Mesendoderm (in vitro differentiated cells): ENCODE measurements around the gene TMEM240.

Source experiments
- DNase-seq: peaks from one replicate; pipeline ENCODE4 v3.0.0; 2013
- H2AK5ac ChIP-seq: 2 replicates; pipeline ENCODE4 v1.6.1; 2013; ENCODE audit warnings: low read length, inconsistent platforms
- H2BK120ac ChIP-seq: 2 replicates; pipeline ENCODE4 v1.6.1; 2013; ENCODE audit warnings: low read depth, mild to moderate bottlenecking, low read length, moderate library complexity, mixed read lengths
- H2BK15ac ChIP-seq: replicated peaks from 2 replicates; pipeline ENCODE4 v1.6.1; 2013; ENCODE audit warnings: low read depth, mild to moderate bottlenecking, moderate library complexity
- H2BK5ac ChIP-seq: 2 replicates; pipeline ENCODE4 v1.6.1; 2013; ENCODE audit warnings: low read length, inconsistent platforms
- H3K18ac ChIP-seq: 2 replicates; pipeline ENCODE4 v1.6.1; 2013; ENCODE audit warnings: mild to moderate bottlenecking, low read length, mixed read lengths
- H3K23ac ChIP-seq: one replicate; pipeline ENCODE4 v1.6.1; 2013; ENCODE audit warnings: low read length
- H3K27ac ChIP-seq: 2 replicates; pipeline ENCODE4 v1.5.1; 2013; ENCODE audit warnings: low read depth, mild to moderate bottlenecking, inconsistent platforms, low read length, moderate library complexity
- H3K27me3 ChIP-seq: 2 replicates; pipeline ENCODE4 v1.6.1; 2013; ENCODE audit warnings: low read length, control low read depth, mild to moderate bottlenecking, inconsistent platforms; ENCODE audit not compliant: insufficient read depth, poor library complexity
- H3K36me3 ChIP-seq: 2 replicates; pipeline ENCODE4 v1.6.1; 2013; ENCODE audit warnings: low read length, inconsistent platforms; ENCODE audit not compliant: control insufficient read depth, insufficient read depth
- H3K4ac ChIP-seq: one replicate; pipeline ENCODE4 v1.6.1; 2013; ENCODE audit warnings: low read depth, mild to moderate bottlenecking, low read length, moderate library complexity
- H3K4me1 ChIP-seq: 2 replicates; pipeline ENCODE4 v1.6.1; 2013; ENCODE audit warnings: low read depth, low read length, inconsistent platforms; ENCODE audit not compliant: control insufficient read depth
- H3K4me2 ChIP-seq: 2 replicates; pipeline ENCODE4 v1.6.1; 2013; ENCODE audit warnings: low read length
- H3K4me3 ChIP-seq: 2 replicates; pipeline ENCODE4 v1.5.1; 2013; ENCODE audit warnings: mild to moderate bottlenecking, low read length
- H3K56ac ChIP-seq: one replicate; pipeline ENCODE4 v1.6.1; 2013; ENCODE audit warnings: low read length
- H3K79me1 ChIP-seq: 2 replicates; pipeline ENCODE4 v1.6.1; 2013; ENCODE audit warnings: low read length, inconsistent platforms
- H3K79me2 ChIP-seq: 2 replicates; pipeline ENCODE4 v1.6.1; 2013; ENCODE audit warnings: mild to moderate bottlenecking, low read length; ENCODE audit not compliant: control insufficient read depth, insufficient read depth
- H3K9ac ChIP-seq: 2 replicates; pipeline ENCODE4 v1.6.1; 2013; ENCODE audit warnings: low read length, inconsistent platforms
- H4K5ac ChIP-seq: one replicate; pipeline ENCODE4 v1.6.1; 2013; ENCODE audit warnings: low read length
- H4K8ac ChIP-seq: one replicate; pipeline ENCODE4 v1.6.1; 2013; ENCODE audit warnings: low read depth, mild to moderate bottlenecking, control low read depth, low read length, moderate library complexity
- WGBS: extraction: QIAGEN DNeasy Blood & Tissue Kit; methylation state at CpG from one replicate; pipeline ENCODE4 v1.1.7; 2013; ENCODE audit warnings: low lambda C conversion rate, missing lambda C conversion rate; ENCODE audit not compliant: insufficient coverage; ENCODE audit errors: extremely low coverage; 5-methylcytosine and 5-hydroxymethylcytosine counted together

Gene TMEM240

DNA sequence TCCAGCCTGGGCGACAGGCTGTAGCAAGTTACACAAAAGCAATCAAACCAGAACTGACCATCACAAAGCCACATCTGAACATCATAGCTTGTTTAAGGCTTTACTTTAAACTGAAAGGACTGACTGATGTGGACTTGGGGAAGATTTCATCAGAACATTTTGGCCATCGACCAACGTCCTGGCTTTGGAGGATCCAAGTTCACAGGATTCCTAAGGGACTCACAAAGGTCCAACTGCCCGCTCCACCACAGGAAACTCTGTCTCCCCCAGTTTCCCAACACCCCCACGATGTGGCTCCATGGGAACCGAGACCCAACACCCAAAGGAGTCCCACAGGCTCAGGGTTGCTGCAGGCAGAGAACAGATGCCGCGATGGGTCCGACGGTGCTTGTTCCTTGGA, 24.9 kb upstream of the TMEM240 start:
- H2BK120ac ChIP-seq = no peak overlapping the region
- no peak overlapping the region for H4K8ac ChIP-seq
- no peak overlapping the region for H4K5ac ChIP-seq
- peaks cover 61% of the 10 kb centered on the region for H3K79me2 ChIP-seq
- no peak overlapping the region for H3K56ac ChIP-seq
- no CpG with 5 or more reads among the region's 10 CpGs for WGBS
- H3K27ac ChIP-seq = no peak overlapping the region
- no peak overlapping the region for H3K4ac ChIP-seq
- H3K79me1 ChIP-seq = peaks cover 25% of the 10 kb centered on the region
- H3K4me3 ChIP-seq = no peak overlapping the region
- DNase-seq = no peak
- H3K27me3 ChIP-seq = no peaks in the 10 kb centered on the region
- no peak overlapping the region for H2BK15ac ChIP-seq
- H3K4me2 ChIP-seq = no peak overlapping the region
- no peaks in the 10 kb centered on the region for H3K4me1 ChIP-seq
- no peak overlapping the region for H3K23ac ChIP-seq
- no peak overlapping the region for H3K9ac ChIP-seq
- no peak overlapping the region for H2BK5ac ChIP-seq
- no peak overlapping the region for H2AK5ac ChIP-seq
- peaks cover 17% of the 10 kb centered on the region for H3K36me3 ChIP-seq
- no peak overlapping the region for H3K18ac ChIP-seq

DNA sequence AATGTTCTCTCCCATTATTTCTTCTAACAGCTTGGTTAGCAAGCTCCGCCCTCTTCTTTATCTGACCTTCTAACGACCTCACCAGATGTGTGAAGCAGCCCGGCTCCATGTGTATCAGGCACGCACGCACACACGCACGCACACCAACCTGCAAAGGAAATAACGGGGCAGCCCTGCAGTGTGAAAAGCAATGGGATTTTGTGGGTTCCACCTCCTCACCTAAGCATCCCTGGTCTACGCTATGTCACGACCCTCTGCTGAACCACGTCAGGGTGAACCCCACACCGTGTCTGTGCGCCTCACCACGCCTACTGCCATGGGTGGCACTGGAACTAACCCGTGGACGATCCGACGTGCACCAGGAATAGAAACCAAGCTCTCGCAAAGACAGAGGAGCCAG, 23.8 kb upstream of the TMEM240 start:
- H2AK5ac ChIP-seq = no peak overlapping the region
- H3K79me1 ChIP-seq = peaks cover 23% of the 10 kb centered on the region
- no peak overlapping the region for H2BK120ac ChIP-seq
- no peak overlapping the region for H3K9ac ChIP-seq
- no peak overlapping the region for H4K5ac ChIP-seq
- no peak overlapping the region for H3K23ac ChIP-seq
- no CpG with 5 or more reads among the region's 19 CpGs for WGBS
- H3K36me3 ChIP-seq = peaks cover 17% of the 10 kb centered on the region
- H2BK5ac ChIP-seq = no peak overlapping the region
- no peak overlapping the region for H3K4ac ChIP-seq
- H3K4me2 ChIP-seq = no peak overlapping the region
- DNase-seq = no peak
- H3K27ac ChIP-seq = no peak overlapping the region
- H3K56ac ChIP-seq = no peak overlapping the region
- H3K18ac ChIP-seq = no peak overlapping the region
- peaks cover 50% of the 10 kb centered on the region for H3K79me2 ChIP-seq
- H4K8ac ChIP-seq = no peak overlapping the region
- H3K27me3 ChIP-seq = no peaks in the 10 kb centered on the region
- H2BK15ac ChIP-seq = no peak overlapping the region
- H3K4me3 ChIP-seq = no peak overlapping the region
- no peaks in the 10 kb centered on the region for H3K4me1 ChIP-seq

DNA sequence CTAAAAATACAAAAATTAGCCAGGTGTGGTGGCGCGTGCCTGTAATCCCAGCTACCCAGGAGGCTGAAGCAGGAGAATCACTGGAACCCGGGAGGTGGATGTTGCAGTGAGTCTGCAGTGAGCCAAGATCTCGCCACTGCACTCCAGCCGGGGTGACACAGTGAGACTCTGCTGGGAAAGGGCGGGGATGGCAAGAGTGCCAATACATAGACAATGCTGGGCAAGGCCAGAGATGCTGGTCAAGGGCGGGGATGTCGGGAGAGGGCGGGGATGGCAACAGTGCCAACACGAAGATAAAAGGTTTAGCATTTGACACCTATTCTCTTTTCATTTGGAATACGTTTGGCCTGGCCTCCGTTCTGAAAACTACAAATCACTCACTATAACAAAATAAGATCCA, 23.3 kb upstream of the TMEM240 start:
- DNase-seq = no peak
- WGBS = no CpG with 5 or more reads among the region's 12 CpGs

DNA sequence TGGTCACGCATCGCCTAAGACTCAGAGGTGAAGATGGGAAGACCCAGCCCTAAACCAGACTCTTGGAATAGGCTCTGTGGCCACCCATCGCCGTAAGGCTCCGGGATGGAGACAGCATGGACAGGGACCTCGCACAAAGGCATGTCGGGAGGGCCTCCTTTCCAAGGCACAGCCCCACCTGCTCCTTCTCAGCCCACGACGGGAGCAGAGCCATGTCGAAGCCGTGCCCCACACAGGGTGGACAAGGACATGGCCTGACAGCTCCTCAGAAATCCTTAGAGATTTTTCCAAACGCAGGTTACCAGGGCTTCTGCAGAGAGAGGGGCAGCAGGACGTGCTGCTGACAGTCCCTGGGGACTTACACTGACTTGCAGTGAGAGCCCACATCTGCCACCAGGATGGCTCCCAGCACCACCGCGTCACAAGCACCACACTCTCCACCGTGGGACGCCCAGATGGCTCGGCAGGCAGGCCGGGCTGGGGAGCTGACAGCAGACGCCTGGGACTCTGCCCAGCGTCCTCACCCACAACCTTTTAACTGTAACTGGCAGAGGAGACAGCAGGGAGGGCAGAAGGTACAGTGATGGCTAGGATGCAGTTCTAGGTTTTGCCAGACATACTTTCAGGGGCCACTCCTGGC, 22.3 kb upstream of the TMEM240 start:
- Histone ChIP-seq H4K5ac (no peak overlapping the region), H3K27me3 (no peaks in the 10 kb centered on the region), H3K4me1 (no peaks in the 10 kb centered on the region), H3K79me2 (peaks cover 37% of the 10 kb centered on the region), H3K9ac (no peak overlapping the region), H3K36me3 (peaks cover 17% of the 10 kb centered on the region), H3K79me1 (peaks cover 25% of the 10 kb centered on the region), H2AK5ac (no peak overlapping the region), H3K56ac (no peak overlapping the region), H3K4ac (no peak overlapping the region), H3K27ac (no peak overlapping the region), H3K18ac (no peak overlapping the region), H2BK120ac (no peak overlapping the region), H3K4me2 (no peak overlapping the region), H2BK5ac (no peak overlapping the region), H3K23ac (no peak overlapping the region), H4K8ac (no peak overlapping the region), H3K4me3 (no peak overlapping the region), H2BK15ac (no peak overlapping the region)
- no peak for DNase-seq
- WGBS = no CpG with 5 or more reads among the region's 21 CpGs

More for the DNA sequence above, 23.3 kb upstream of the TMEM240 start:
- Histone ChIP-seq H3K27ac (no peak overlapping the region), H4K8ac (no peak overlapping the region), H3K36me3 (peaks cover 17% of the 10 kb centered on the region), H4K5ac (no peak overlapping the region), H3K18ac (no peak overlapping the region), H3K4ac (no peak overlapping the region), H2BK120ac (no peak overlapping the region), H3K79me2 (peaks cover 47% of the 10 kb centered on the region), H3K79me1 (peaks cover 23% of the 10 kb centered on the region), H3K9ac (no peak overlapping the region), H3K4me1 (no peaks in the 10 kb centered on the region), H3K4me3 (no peak overlapping the region), H2BK5ac (no peak overlapping the region), H2AK5ac (no peak overlapping the region), H3K27me3 (no peaks in the 10 kb centered on the region), H3K56ac (no peak overlapping the region), H2BK15ac (no peak overlapping the region), H3K23ac (no peak overlapping the region), H3K4me2 (no peak overlapping the region)

DNA sequence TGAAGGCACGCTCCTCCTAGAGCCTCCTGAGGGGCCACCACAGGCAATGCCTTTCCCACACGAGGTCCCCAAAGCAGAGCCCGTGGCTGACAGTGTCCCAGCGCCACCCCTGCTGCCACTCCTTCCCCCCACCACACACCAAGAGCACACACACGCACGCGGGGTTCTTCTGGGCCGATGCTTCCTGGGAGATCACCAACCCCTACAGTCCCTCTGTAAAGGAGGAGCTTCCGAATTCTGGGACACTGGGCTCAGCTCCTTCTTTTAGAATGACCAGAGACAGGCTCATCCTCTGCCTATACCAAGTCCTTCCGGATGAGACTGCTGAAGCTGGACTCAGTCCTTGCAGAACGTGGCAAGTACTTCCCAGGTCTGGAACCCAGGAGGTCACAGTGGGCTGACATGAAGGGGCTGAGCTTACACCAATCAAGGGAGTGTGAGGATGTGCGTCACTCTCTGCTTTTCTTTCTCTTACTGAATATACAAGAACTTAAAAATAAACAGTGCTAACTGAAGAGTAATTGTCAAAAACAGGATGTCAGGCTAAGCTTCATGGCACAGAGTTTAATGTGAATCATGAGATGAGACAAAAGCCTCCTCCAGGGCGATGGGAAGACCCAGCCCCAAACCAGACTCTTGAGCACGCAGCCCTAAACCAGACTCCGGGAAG, 21.5 kb upstream of the TMEM240 start:
- WGBS = no CpG with 5 or more reads among the region's 15 CpGs
- H2BK5ac ChIP-seq = no peak overlapping the region
- H3K4me1 ChIP-seq = no peaks in the 10 kb centered on the region
- H3K18ac ChIP-seq = no peak overlapping the region
- H3K4me2 ChIP-seq = no peak overlapping the region
- no peak overlapping the region for H2AK5ac ChIP-seq
- H3K36me3 ChIP-seq = peaks cover 15% of the 10 kb centered on the region
- no peak overlapping the region for H4K8ac ChIP-seq
- H3K4me3 ChIP-seq = no peak overlapping the region
- no peak overlapping the region for H2BK120ac ChIP-seq
- H4K5ac ChIP-seq = no peak overlapping the region
- no peak overlapping the region for H2BK15ac ChIP-seq
- no peaks in the 10 kb centered on the region for H3K27me3 ChIP-seq
- peaks cover 23% of the 10 kb centered on the region for H3K79me1 ChIP-seq
- H3K27ac ChIP-seq = no peak overlapping the region
- no peak overlapping the region for H3K23ac ChIP-seq
- peaks cover 30% of the 10 kb centered on the region for H3K79me2 ChIP-seq
- H3K4ac ChIP-seq = no peak overlapping the region
- no peak overlapping the region for H3K9ac ChIP-seq
- no peak overlapping the region for H3K56ac ChIP-seq
- no peak for DNase-seq
